Calu3 (cell line): Measurements from ENCODE around the gene DDOST. TPM values are rescaled to one million over a fixed set of nuclear protein-coding genes. Genes with fewer than 3 reads are reported as not detected.

Experiments
- BruUV-seq: library from RNA; stranded (reverse); fragments of 400-500 nt; replicated peaks from 2 replicates; lab custom pipeline; 2021; lab: Mats Ljungman, UMichigan
- CTCF ChIA-PET: fragments of 300-600 bp; sonication (Branson Sonifier 250); formaldehyde crosslinking; loops from one replicate; lab custom pipeline; 2022; ENCODE audit warnings: antibody characterized with exemption; lab: Charles Lee
- DNase-seq: peaks from one replicate; pipeline ENCODE4 v3.0.0; 2022
- H3K27ac Mint-ChIP-seq: one replicate; pipeline ENCODE4 v1.8.0; 2022; ENCODE audit warnings: mixed read lengths; ENCODE audit not compliant: unreplicated experiment
- H3K27me3 Mint-ChIP-seq: one replicate; pipeline ENCODE4 v1.8.0; 2022; ENCODE audit warnings: mixed read lengths; ENCODE audit not compliant: unreplicated experiment
- H3K36me3 Mint-ChIP-seq: one replicate; pipeline ENCODE4 v1.8.0; 2022; ENCODE audit warnings: mild to moderate bottlenecking, moderate library complexity, mixed read lengths; ENCODE audit not compliant: insufficient read depth, unreplicated experiment
- H3K4me1 Mint-ChIP-seq: one replicate; pipeline ENCODE4 v1.8.0; 2022; ENCODE audit warnings: mild to moderate bottlenecking, low read depth, mixed read lengths; ENCODE audit not compliant: unreplicated experiment
- H3K4me3 Mint-ChIP-seq: one replicate; pipeline ENCODE4 v1.8.0; 2022; ENCODE audit warnings: mild to moderate bottlenecking, low read depth, moderate library complexity, mixed read lengths; ENCODE audit not compliant: unreplicated experiment
- H3K9me3 Mint-ChIP-seq: one replicate; pipeline ENCODE4 v1.8.0; 2022; ENCODE audit warnings: low read depth, mixed read lengths; ENCODE audit not compliant: unreplicated experiment
- intact Hi-C: fragments of 100-400 bp; cut with micrococcal nuclease; formaldehyde crosslinking; loops from one replicate; pipeline ENCODE4 v1.10.0; 2022; ENCODE audit not compliant: unreplicated experiment
- total RNA-seq: library from RNA; stranded (reverse); gene quantifications from 2 replicates; pipeline ENCODE4 v1.2.3, GENCODE V29; 2022
- TF ChIP-seq, protein P1 (sequence below): fragments of 200-600 bp; IDR thresholded peaks from one replicate; pipeline ENCODE4 v1.8.0; 2022; ENCODE audit warnings: antibody characterized with exemption; ENCODE audit not compliant: unreplicated experiment

DDOST gene
- total RNA-seq, 1 experiment from 2014 or later, result 266 TPM

DNA sequence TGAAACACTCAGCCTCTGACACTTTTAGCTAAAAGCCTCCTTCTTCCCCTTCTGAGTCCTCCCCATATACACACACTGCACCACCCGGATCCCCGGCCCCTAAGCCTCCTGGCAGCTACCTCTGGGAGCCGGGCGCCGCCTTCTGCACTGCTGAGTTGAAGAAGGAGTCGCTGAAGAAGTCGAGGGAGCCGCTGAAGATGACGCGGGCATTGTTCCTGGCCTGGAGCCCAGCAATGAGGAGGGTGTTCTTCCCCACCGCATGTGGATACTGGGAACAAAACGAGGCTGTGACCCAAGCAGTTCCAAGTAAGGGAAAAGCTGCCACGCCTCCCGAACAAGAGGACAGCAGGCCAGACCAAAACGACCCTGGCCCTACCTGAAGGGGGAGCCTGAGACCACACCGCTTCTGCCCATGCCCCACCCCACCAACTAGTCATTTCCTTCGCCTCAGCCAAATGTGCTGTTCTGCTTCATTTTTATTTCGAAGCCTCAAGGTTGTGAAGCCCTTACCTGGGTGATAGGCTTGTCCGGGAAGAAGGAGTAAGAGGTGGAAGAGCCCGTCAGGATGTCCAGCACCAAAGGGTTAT, 7.0 kb downstream of the DDOST start:
- no peak for DNase-seq
- CTCF ChIA-PET, result no interaction called here
- no peak overlapping the region for H3K27ac Mint-ChIP-seq
- no peak overlapping the region for H3K4me3 Mint-ChIP-seq
- peaks cover 61% of the 10 kb centered on the region for H3K36me3 Mint-ChIP-seq
- intact Hi-C loops, result no loop called here
- H3K27me3 Mint-ChIP-seq, result no peaks in the 10 kb centered on the region
- H3K9me3 Mint-ChIP-seq, result no peaks in the 10 kb centered on the region
- no TSS peak for BruUV-seq
- TF ChIP-seq, protein P1, sequence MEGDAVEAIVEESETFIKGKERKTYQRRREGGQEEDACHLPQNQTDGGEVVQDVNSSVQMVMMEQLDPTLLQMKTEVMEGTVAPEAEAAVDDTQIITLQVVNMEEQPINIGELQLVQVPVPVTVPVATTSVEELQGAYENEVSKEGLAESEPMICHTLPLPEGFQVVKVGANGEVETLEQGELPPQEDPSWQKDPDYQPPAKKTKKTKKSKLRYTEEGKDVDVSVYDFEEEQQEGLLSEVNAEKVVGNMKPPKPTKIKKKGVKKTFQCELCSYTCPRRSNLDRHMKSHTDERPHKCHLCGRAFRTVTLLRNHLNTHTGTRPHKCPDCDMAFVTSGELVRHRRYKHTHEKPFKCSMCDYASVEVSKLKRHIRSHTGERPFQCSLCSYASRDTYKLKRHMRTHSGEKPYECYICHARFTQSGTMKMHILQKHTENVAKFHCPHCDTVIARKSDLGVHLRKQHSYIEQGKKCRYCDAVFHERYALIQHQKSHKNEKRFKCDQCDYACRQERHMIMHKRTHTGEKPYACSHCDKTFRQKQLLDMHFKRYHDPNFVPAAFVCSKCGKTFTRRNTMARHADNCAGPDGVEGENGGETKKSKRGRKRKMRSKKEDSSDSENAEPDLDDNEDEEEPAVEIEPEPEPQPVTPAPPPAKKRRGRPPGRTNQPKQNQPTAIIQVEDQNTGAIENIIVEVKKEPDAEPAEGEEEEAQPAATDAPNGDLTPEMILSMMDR, result no peak
- H3K4me1 Mint-ChIP-seq, result peaks cover 3% of the 10 kb centered on the region

DNA sequence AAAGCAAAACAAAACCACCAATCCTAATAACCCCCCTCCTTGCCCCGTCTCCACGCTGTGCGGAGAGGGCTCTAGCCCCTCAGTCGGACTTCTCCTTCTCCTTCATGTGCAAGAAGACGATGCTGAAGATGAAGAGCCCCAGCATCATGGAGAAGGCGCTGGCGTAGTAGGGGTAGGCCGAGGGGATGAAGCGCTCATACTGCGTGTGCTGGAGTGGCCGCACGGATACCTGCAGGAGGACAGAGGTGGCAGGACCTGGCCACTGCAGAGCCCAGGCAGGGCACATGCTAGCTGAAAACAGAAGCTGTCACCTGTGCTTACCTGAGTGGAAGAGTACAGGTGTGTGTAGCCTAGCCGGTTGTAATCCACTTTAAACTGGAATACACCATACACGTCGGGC, 8.9 kb downstream of the DDOST start:
- intact Hi-C loops, result no loop called here
- DNase-seq, result no peak
- TF ChIP-seq, protein P1, result no peak
- no peaks in the 10 kb centered on the region for H3K27me3 Mint-ChIP-seq
- no peak overlapping the region for H3K27ac Mint-ChIP-seq
- no peak overlapping the region for H3K4me3 Mint-ChIP-seq
- TSS peak; percentile 86 for BruUV-seq
- CTCF ChIA-PET, result no interaction called here
- no peaks in the 10 kb centered on the region for H3K9me3 Mint-ChIP-seq
- H3K36me3 Mint-ChIP-seq, result peaks cover 69% of the 10 kb centered on the region
- no peaks in the 10 kb centered on the region for H3K4me1 Mint-ChIP-seq

DNA sequence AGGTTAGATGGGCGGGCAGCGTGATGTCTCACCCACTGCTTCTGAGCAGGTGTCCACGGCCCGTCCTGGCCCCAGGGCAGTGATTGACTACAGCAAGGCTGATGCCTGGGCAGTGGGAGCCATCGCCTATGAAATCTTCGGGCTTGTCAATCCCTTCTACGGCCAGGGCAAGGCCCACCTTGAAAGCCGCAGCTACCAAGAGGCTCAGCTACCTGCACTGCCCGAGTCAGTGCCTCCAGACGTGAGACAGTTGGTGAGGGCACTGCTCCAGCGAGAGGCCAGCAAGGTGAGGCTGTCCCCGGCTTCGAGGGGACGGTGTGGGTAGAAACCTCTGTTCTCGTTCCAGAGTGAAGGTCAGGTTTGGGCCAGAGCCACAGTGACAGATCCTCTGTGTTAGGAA, 12.2 kb downstream of the DDOST start:
- no peaks in the 10 kb centered on the region for H3K27me3 Mint-ChIP-seq
- no peaks in the 10 kb centered on the region for H3K9me3 Mint-ChIP-seq
- H3K4me1 Mint-ChIP-seq, result no peaks in the 10 kb centered on the region
- DNase-seq, result no peak
- H3K4me3 Mint-ChIP-seq, result no peak overlapping the region
- intact Hi-C loops, result no loop called here
- TF ChIP-seq, protein P1, result no peak
- H3K36me3 Mint-ChIP-seq, result peaks cover 56% of the 10 kb centered on the region
- H3K27ac Mint-ChIP-seq, result no peak overlapping the region
- CTCF ChIA-PET, result no interaction called here
- no TSS peak for BruUV-seq

DNA sequence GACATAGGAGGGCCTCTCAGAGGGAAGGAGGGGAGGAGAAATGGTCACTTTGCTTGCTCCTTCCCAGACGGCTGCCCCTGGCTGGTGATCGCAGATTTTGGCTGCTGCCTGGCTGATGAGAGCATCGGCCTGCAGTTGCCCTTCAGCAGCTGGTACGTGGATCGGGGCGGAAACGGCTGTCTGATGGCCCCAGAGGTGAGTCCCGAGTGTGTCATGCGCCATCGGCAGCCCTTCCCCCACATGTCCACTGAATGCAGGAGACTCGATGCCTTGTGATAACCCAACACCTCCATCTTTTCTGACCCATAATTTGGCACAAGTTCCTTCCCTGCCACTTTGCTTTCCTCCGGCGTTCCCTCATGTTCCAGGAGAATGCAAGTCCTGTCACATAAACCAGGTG, 12.7 kb downstream of the DDOST start:
- H3K4me3 Mint-ChIP-seq, result no peak overlapping the region
- no peaks in the 10 kb centered on the region for H3K4me1 Mint-ChIP-seq
- no peaks in the 10 kb centered on the region for H3K27me3 Mint-ChIP-seq
- no peak for DNase-seq
- no TSS peak for BruUV-seq
- intact Hi-C loops, result no loop called here
- CTCF ChIA-PET, result no interaction called here
- TF ChIP-seq, protein P1, result no peak
- no peaks in the 10 kb centered on the region for H3K9me3 Mint-ChIP-seq
- H3K36me3 Mint-ChIP-seq, result peaks cover 54% of the 10 kb centered on the region
- H3K27ac Mint-ChIP-seq, result no peak overlapping the region
